Breast epithelium (tissue), 3 donors: ENCODE data around the gene KCNQ1OT1.

ENCODE experiments used
- POLR2A ChIP-seq: fragments of 450-650 bp; IDR thresholded peaks from one replicate; pipeline ENCODE4 v1.6.1; 2016; ENCODE audit warnings: antibody characterized with exemption, mild to moderate bottlenecking, moderate library complexity
- TF ChIP-seq, protein P1 (sequence below), 3 donors: fragments of 450-650 bp; IDR thresholded peaks; one replicate each; pipeline ENCODE4 v1.5.1; 2016 to 2017; ENCODE audit warnings: antibody characterized with exemption in 3 of 3, mild to moderate bottlenecking in 3 of 3, moderate library complexity in 3 of 3

DNA sequence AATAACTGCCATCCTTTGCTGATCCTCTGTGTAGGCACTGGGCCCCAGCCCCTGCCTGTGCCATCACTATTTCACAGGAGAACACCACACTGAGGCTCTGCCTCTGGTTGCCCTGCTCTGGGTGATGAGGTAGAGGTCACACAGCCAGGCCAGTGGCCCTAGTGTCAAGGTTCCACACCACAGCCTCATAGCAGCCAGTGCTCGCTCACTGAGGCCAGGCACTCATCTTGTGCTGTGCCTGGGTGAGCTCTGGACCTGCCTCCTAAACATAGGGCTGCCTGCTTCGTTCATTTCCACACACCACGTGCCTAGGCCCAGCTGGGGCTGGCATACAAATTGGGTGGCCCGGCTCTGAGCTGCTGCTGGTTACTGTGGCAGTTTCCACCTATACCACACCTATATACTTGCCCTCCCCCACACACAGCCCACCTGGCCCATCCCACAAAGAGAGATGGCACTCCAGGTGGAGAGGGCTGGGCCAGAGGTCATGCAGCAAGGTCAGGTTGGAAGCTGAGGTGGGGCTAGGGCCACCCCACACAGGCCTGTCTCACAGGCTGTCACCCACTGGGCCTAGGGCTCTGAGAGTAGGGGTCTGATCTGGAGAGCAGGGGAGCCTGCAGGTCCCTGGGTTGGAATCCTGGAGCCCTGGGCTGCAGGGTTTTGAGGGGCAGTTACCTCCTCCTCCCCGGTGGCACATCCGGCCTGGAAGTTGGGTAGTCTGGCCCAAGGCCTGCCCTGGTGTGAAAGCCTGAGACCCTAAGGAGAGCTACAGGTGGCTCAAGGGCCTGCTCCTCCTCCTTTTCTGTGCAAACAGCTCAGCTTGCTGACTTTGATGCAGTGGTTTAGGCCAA, 11.2 kb downstream of the KCNQ1OT1 start:
- TF ChIP-seq POLR2A = no peak
- TF ChIP-seq, protein P1, sequence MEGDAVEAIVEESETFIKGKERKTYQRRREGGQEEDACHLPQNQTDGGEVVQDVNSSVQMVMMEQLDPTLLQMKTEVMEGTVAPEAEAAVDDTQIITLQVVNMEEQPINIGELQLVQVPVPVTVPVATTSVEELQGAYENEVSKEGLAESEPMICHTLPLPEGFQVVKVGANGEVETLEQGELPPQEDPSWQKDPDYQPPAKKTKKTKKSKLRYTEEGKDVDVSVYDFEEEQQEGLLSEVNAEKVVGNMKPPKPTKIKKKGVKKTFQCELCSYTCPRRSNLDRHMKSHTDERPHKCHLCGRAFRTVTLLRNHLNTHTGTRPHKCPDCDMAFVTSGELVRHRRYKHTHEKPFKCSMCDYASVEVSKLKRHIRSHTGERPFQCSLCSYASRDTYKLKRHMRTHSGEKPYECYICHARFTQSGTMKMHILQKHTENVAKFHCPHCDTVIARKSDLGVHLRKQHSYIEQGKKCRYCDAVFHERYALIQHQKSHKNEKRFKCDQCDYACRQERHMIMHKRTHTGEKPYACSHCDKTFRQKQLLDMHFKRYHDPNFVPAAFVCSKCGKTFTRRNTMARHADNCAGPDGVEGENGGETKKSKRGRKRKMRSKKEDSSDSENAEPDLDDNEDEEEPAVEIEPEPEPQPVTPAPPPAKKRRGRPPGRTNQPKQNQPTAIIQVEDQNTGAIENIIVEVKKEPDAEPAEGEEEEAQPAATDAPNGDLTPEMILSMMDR (IDR thresholded peaks at IDR 0.05) = no peak
